Mammary epithelial cell (primary cell): ENCODE data around the gene TTC13.

Experiments used
- CTCF ChIP-seq, 2 donors: IDR thresholded peaks in 1 of 2; conservative IDR thresholded peaks in 1 of 2; 2 replicates each; pipeline ENCODE4 v1.5.1; 2011 to 2012; ENCODE audit warnings: inconsistent platforms in 2 of 2, low read length in 2 of 2, mild to moderate bottlenecking in 2 of 2, control low read depth in 1 of 2, low read depth in 1 of 2; ENCODE audit not compliant: insufficient read depth in 1 of 2; ENCODE audit errors: extremely low read depth in 1 of 2
- EZH2 ChIP-seq: IDR thresholded peaks from 2 replicates; pipeline ENCODE4 v1.6.1; 2012; ENCODE audit warnings: low read length, inconsistent platforms, borderline replicate concordance

- TF ChIP-seq CTCF (conservative IDR thresholded peaks at IDR 0.05 in 1 of 2, IDR thresholded peaks at IDR 0.05 in 1 of 2; ENCODE audit: extremely low read depth in 1 of 2, insufficient read depth in 1 of 2, low read depth in 1 of 2, low read length in 2 of 2) (no peak), EZH2 (no peak)
Measured at GRCh38 chr1:230883967-230884366, 94.7 kb downstream of the TTC13 start.
